A673 (cell line): ENCODE results near the gene GALNT13. TPM values are rescaled to one million over a fixed set of nuclear protein-coding genes. Genes with fewer than 3 reads are reported as not detected.

Source experiments
- BruUV-seq: library from RNA; stranded (reverse); fragments of 400-500 nt; replicated peaks from 2 replicates; lab custom pipeline; 2021; lab: Mats Ljungman, UMichigan
- CTCF ChIA-PET: fragments of 300-600 bp; sonication (Branson Sonifier 250); formaldehyde crosslinking; loops from one replicate; lab custom pipeline; 2022; ENCODE audit warnings: antibody characterized with exemption; lab: Charles Lee
- POLR2A ChIA-PET: fragments of 300-600 bp; sonication (Branson Sonifier 250); formaldehyde crosslinking; loops from one replicate; lab custom pipeline; 2022; ENCODE audit warnings: antibody characterized with exemption; ENCODE audit not compliant: low non-redundant PET; lab: Charles Lee
- DNase-seq: peaks from one replicate; pipeline ENCODE4 v3.0.0-alpha.2; 2015; ENCODE audit warnings: low spot score
- H3K27ac ChIP-seq: fragments of 200-600 bp; sonication (generic); 2 replicates; pipeline ENCODE4 v1.5.1; 2016; ENCODE audit warnings: mixed run types, low read depth, mild to moderate bottlenecking, mixed read lengths, antibody characterized with exemption, low read length; ENCODE audit not compliant: poor library complexity, severe bottlenecking
- H3K27me3 ChIP-seq: fragments of 200-600 bp; sonication (generic); replicated peaks from 2 replicates; pipeline ENCODE4 v1.6.1; 2017; ENCODE audit warnings: mixed run types, low read depth, mild to moderate bottlenecking, mixed read lengths, antibody characterized with exemption, low read length; ENCODE audit not compliant: insufficient read depth, poor library complexity
- H3K36me3 ChIP-seq: fragments of 200-600 bp; sonication (generic); 2 replicates; pipeline ENCODE4 v1.6.1; 2016; ENCODE audit warnings: mixed run types, mild to moderate bottlenecking, mixed read lengths, antibody characterized with exemption, low read length; ENCODE audit not compliant: insufficient read depth, poor library complexity, severe bottlenecking
- H3K4me1 ChIP-seq: fragments of 200-600 bp; sonication (generic); 2 replicates; pipeline ENCODE4 v1.6.1; 2017; ENCODE audit warnings: mixed run types, mild to moderate bottlenecking, mixed read lengths, antibody characterized with exemption, low read length; ENCODE audit not compliant: insufficient read depth, poor library complexity, severe bottlenecking
- H3K4me3 ChIP-seq: fragments of 200-600 bp; sonication (generic); 2 replicates; pipeline ENCODE4 v1.5.1; 2016; ENCODE audit warnings: low read depth, mixed run types, mild to moderate bottlenecking, mixed read lengths, low read length; ENCODE audit not compliant: poor library complexity, severe bottlenecking
- H3K9me3 ChIP-seq: fragments of 200-600 bp; sonication (generic); 2 replicates; pipeline ENCODE4 v1.6.1; 2016; ENCODE audit warnings: mixed run types, low read depth, mild to moderate bottlenecking, mixed read lengths, antibody characterized with exemption, low read length; ENCODE audit not compliant: poor library complexity, severe bottlenecking
- CTCF ChIP-seq: fragments of 300-800, 200-600 bp; sonication (generic); conservative IDR thresholded peaks from 2 replicates; pipeline ENCODE4 v1.5.1; 2017; ENCODE audit warnings: low read depth, mild to moderate bottlenecking, antibody characterized with exemption, low read length, moderate library complexity, mixed read lengths
- EZH2 ChIP-seq: fragments of 200-600 bp; sonication (generic); IDR thresholded peaks from 2 replicates; pipeline ENCODE4 v1.6.1; 2017; ENCODE audit warnings: borderline replicate concordance, low read depth, mild to moderate bottlenecking, mixed read lengths, antibody characterized with exemption, low read length; ENCODE audit not compliant: poor library complexity, severe bottlenecking
- intact Hi-C: fragments of 100-400 bp; cut with micrococcal nuclease; formaldehyde crosslinking; loops from one replicate; pipeline ENCODE4 v1.10.0; 2022; ENCODE audit not compliant: unreplicated experiment
- total RNA-seq: library from RNA; stranded (reverse); gene quantifications from 2 replicates; pipeline ENCODE4 v1.2.3, GENCODE V29; 2021

GALNT13 gene
- total RNA-seq, 1 experiment from 2014 or later = not detected

GRCh38 chr2:153967248-153967973 is 95.7 kb downstream of the GALNT13 start:
- Histone ChIP-seq H3K27ac (no peak overlapping the region), H3K27me3 (no peaks in the 10 kb centered on the region), H3K36me3 (no peaks in the 10 kb centered on the region), H3K4me1 (no peaks in the 10 kb centered on the region), H3K9me3 (no peaks in the 10 kb centered on the region), H3K4me3 (no peak overlapping the region)
- BruUV-seq = no TSS peak
- TF ChIP-seq CTCF = no peak
- TF ChIP-seq EZH2 = no peak
- POLR2A ChIA-PET = no interaction called here
- CTCF ChIA-PET = no interaction called here
- no peak for DNase-seq
- intact Hi-C loops = no loop called here

GRCh38 chr2:153971250-153971649 is 99.5 kb downstream of the GALNT13 start:
- CTCF ChIA-PET = no interaction called here

GRCh38 chr2:153971855-153972254 is 100.1 kb downstream of the GALNT13 start:
- no peaks in the 10 kb centered on the region for H3K4me1 ChIP-seq
- BruUV-seq = no TSS peak
- H3K9me3 ChIP-seq = no peaks in the 10 kb centered on the region
- intact Hi-C loops = no loop called here
- no peaks in the 10 kb centered on the region for H3K36me3 ChIP-seq
- ChIA-PET POLR2A (no interaction called here), CTCF (no interaction called here)
- TF ChIP-seq EZH2 = no peak
- TF ChIP-seq CTCF = no peak
- no peaks in the 10 kb centered on the region for H3K27me3 ChIP-seq
- H3K27ac ChIP-seq = no peak overlapping the region
- DNase-seq = no peak
- no peak overlapping the region for H3K4me3 ChIP-seq

More at GRCh38 chr2:153971250-153971649, 99.5 kb downstream of the GALNT13 start:
- Histone ChIP-seq H3K9me3 (no peaks in the 10 kb centered on the region), H3K27me3 (no peaks in the 10 kb centered on the region), H3K27ac (no peak overlapping the region), H3K4me3 (no peak overlapping the region), H3K4me1 (no peaks in the 10 kb centered on the region), H3K36me3 (no peaks in the 10 kb centered on the region)
- intact Hi-C loops = no loop called here
- no peak for DNase-seq
- POLR2A ChIA-PET = no interaction called here
- TF ChIP-seq CTCF (no peak), EZH2 (no peak)
- no TSS peak for BruUV-seq
